Prostate gland (tissue), 2 donors: Measurements from ENCODE around the gene C11orf71.

Experiments
- CTCF ChIP-seq, 4 experiments: fragments of 200-600 bp in 2 of 4; fragments of 450-650 bp in 2 of 4; sonication (generic) in 2 of 4; IDR thresholded peaks; 1 replicate in 3 of 4; 2 replicates in 1 of 4; pipeline ENCODE4 v1.5.1; 2016 to 2019; ENCODE audit warnings: antibody characterized with exemption in 4 of 4, mild to moderate bottlenecking in 2 of 4, moderate library complexity in 2 of 4
- POLR2A ChIP-seq: fragments of 450-650 bp; IDR thresholded peaks from one replicate; pipeline ENCODE4 v1.6.1; 2016; ENCODE audit warnings: antibody characterized with exemption, mild to moderate bottlenecking
- POLR2AphosphoS5 ChIP-seq: sonication (generic); formaldehyde crosslinking; IDR thresholded peaks from one replicate; pipeline ENCODE4 v1.6.1; 2017; ENCODE audit warnings: antibody characterized with exemption

- TF ChIP-seq POLR2A (no peak), CTCF (IDR thresholded peaks at IDR 0.05) (no peak), POLR2AphosphoS5 (no peak)
Observed at GRCh38 chr11:114386131-114386530, 14.2 kb downstream of the C11orf71 start.
